ENCODE measurements around the gene ACACA. TPM values are rescaled to one million over a fixed set of nuclear protein-coding genes. Genes with fewer than 3 reads are reported as not detected.

ACACA gene
- total RNA-seq, 4 donors from 2014 or later, result 40.5 to 64.1 (median 51.8) TPM

GRCh38 chr17:37259030-37259735 lies 147.5 kb downstream of the ACACA start:
- 88 to 96% methylated on average over 2 to 3 of the region's 3 CpGs for WGBS, 2 donors (ENCODE audit: low coverage in 1 of 2)
- ATAC-seq, result no peak
- H3K36me3 ChIP-seq, result peaks cover 3 to 83% of the 10 kb centered on the region in 2 donors

GRCh38 chr17:37256627-37257026 lies 150.0 kb downstream of the ACACA start:
- no peak for TF ChIP-seq POLR2AphosphoS5 (IDR thresholded peaks at IDR 0.05)
- no peak for TF ChIP-seq CTCF (IDR thresholded peaks at IDR 0.05)
- no peak for TF ChIP-seq POLR2A (IDR thresholded peaks at IDR 0.05)
- no peak for TF ChIP-seq EP300 (IDR thresholded peaks at IDR 0.05)
- Histone ChIP-seq H3K27ac (no peak overlapping the region), H3K27me3 (no peaks in the 10 kb centered on the region), H3K9me3 (no peaks in the 10 kb centered on the region), H3K4me1 (no peaks in the 10 kb centered on the region), H3K36me3 (peaks cover 3 to 74% of the 10 kb centered on the region in 2 donors), H3K4me3 (no peak overlapping the region)
- 70 to 88% methylated on average over 1 of the region's 1 CpG for WGBS, 2 donors (ENCODE audit: low coverage in 1 of 2)
- no peak for ATAC-seq

More at GRCh38 chr17:37259030-37259735, 147.5 kb downstream of the ACACA start:
- Histone ChIP-seq H3K9me3 (no peaks in the 10 kb centered on the region), H3K4me1 (no peaks in the 10 kb centered on the region), H3K4me3 (no peak overlapping the region), H3K27me3 (no peaks in the 10 kb centered on the region), H3K27ac (no peak overlapping the region)
- TF ChIP-seq POLR2A (IDR thresholded peaks at IDR 0.05), result no peak
- no peak for TF ChIP-seq EP300 (IDR thresholded peaks at IDR 0.05)
- TF ChIP-seq CTCF (IDR thresholded peaks at IDR 0.05), result no peak
- no peak for TF ChIP-seq POLR2AphosphoS5 (IDR thresholded peaks at IDR 0.05)

- 60 to 77% methylated on average over 4 to 5 of the region's 5 CpGs for WGBS, 2 donors (ENCODE audit: low coverage in 1 of 2)
- ATAC-seq, result no peak
- peaks cover 3 to 74% of the 10 kb centered on the region in 2 donors for H3K36me3 ChIP-seq
Observed at GRCh38 chr17:37255432-37255831, 151.2 kb downstream of the ACACA start.

GRCh38 chr17:37247825-37248224 lies 158.8 kb downstream of the ACACA start:
- no peaks in the 10 kb centered on the region for H3K9me3 ChIP-seq
- 86 to 98% methylated on average over 1 to 4 of the region's 4 CpGs for WGBS, 2 donors (ENCODE audit: low coverage in 1 of 2)
- H3K4me3 ChIP-seq, result no peak overlapping the region
- no peak for ATAC-seq
- H3K4me1 ChIP-seq, result no peaks in the 10 kb centered on the region
- TF ChIP-seq POLR2A (IDR thresholded peaks at IDR 0.05), result no peak
- no peak for TF ChIP-seq POLR2AphosphoS5 (IDR thresholded peaks at IDR 0.05)
- no peak for TF ChIP-seq CTCF (IDR thresholded peaks at IDR 0.05)
- TF ChIP-seq EP300 (IDR thresholded peaks at IDR 0.05), result no peak
- no peak overlapping the region for H3K27ac ChIP-seq
- H3K36me3 ChIP-seq, result peaks cover 0 to 99% of the 10 kb centered on the region in 2 donors
- no peaks in the 10 kb centered on the region for H3K27me3 ChIP-seq

More at GRCh38 chr17:37255432-37255831, 151.2 kb downstream of the ACACA start:
- TF ChIP-seq EP300 (IDR thresholded peaks at IDR 0.05) (no peak), CTCF (IDR thresholded peaks at IDR 0.05) (no peak), POLR2A (IDR thresholded peaks at IDR 0.05) (no peak), POLR2AphosphoS5 (IDR thresholded peaks at IDR 0.05) (no peak)
- Histone ChIP-seq H3K9me3 (no peaks in the 10 kb centered on the region), H3K27me3 (no peaks in the 10 kb centered on the region), H3K4me3 (no peak overlapping the region), H3K27ac (no peak overlapping the region), H3K4me1 (no peaks in the 10 kb centered on the region)

GRCh38 chr17:37246085-37246484 lies 160.6 kb downstream of the ACACA start:
- ATAC-seq, result no peak
- no peak overlapping the region for H3K4me3 ChIP-seq
- H3K27me3 ChIP-seq, result no peaks in the 10 kb centered on the region
- 92 to 100% methylated on average over 2 of the region's 2 CpGs for WGBS, 2 donors (ENCODE audit: low coverage in 1 of 2)
- no peaks in the 10 kb centered on the region for H3K9me3 ChIP-seq
- H3K4me1 ChIP-seq, result no peaks in the 10 kb centered on the region
- H3K36me3 ChIP-seq, result peaks cover 0 to 100% of the 10 kb centered on the region in 2 donors
- no peak for TF ChIP-seq POLR2AphosphoS5 (IDR thresholded peaks at IDR 0.05)
- TF ChIP-seq CTCF (IDR thresholded peaks at IDR 0.05), result no peak
- TF ChIP-seq EP300 (IDR thresholded peaks at IDR 0.05), result no peak
- TF ChIP-seq POLR2A (IDR thresholded peaks at IDR 0.05), result no peak
- no peak overlapping the region for H3K27ac ChIP-seq
